DND-41 (cell line): ENCODE results near the gene LAMP5.

Experiments used
- EZH2 ChIP-seq: IDR thresholded peaks from 3 replicates; pipeline ENCODE4 v1.6.1; 2012; ENCODE audit warnings: borderline replicate concordance, low read depth, mild to moderate bottlenecking, moderate library complexity, low read length, inconsistent platforms; ENCODE audit not compliant: severe bottlenecking
- TF ChIP-seq, protein P1 (sequence below): IDR thresholded peaks from 2 replicates; pipeline ENCODE4 v1.5.1; 2012; ENCODE audit warnings: borderline replicate concordance, low read length, moderate library complexity, mild to moderate bottlenecking; ENCODE audit not compliant: poor library complexity, severe bottlenecking; ENCODE audit errors: extremely low read depth

- TF ChIP-seq, protein P1, sequence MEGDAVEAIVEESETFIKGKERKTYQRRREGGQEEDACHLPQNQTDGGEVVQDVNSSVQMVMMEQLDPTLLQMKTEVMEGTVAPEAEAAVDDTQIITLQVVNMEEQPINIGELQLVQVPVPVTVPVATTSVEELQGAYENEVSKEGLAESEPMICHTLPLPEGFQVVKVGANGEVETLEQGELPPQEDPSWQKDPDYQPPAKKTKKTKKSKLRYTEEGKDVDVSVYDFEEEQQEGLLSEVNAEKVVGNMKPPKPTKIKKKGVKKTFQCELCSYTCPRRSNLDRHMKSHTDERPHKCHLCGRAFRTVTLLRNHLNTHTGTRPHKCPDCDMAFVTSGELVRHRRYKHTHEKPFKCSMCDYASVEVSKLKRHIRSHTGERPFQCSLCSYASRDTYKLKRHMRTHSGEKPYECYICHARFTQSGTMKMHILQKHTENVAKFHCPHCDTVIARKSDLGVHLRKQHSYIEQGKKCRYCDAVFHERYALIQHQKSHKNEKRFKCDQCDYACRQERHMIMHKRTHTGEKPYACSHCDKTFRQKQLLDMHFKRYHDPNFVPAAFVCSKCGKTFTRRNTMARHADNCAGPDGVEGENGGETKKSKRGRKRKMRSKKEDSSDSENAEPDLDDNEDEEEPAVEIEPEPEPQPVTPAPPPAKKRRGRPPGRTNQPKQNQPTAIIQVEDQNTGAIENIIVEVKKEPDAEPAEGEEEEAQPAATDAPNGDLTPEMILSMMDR: no peak
- no peak for TF ChIP-seq EZH2
Measured at GRCh38 chr20:9490161-9490560, 24.2 kb upstream of the LAMP5 start.
